Breast epithelium (tissue), 3 donors: ENCODE measurements around the gene CENPH.

ENCODE experiments used
- CTCF ChIP-seq, 3 donors: fragments of 450-650 bp; IDR thresholded peaks; one replicate each; pipeline ENCODE4 v1.5.1; 2016 to 2017; ENCODE audit warnings: antibody characterized with exemption in 3 of 3, mild to moderate bottlenecking in 3 of 3, moderate library complexity in 3 of 3
- POLR2A ChIP-seq: fragments of 450-650 bp; IDR thresholded peaks from one replicate; pipeline ENCODE4 v1.6.1; 2016; ENCODE audit warnings: antibody characterized with exemption, mild to moderate bottlenecking, moderate library complexity
- POLR2AphosphoS5 ChIP-seq, 3 donors: sonication (generic); formaldehyde crosslinking; IDR thresholded peaks; one replicate each; pipeline ENCODE4 v1.6.1; 2017; ENCODE audit warnings: antibody characterized with exemption in 3 of 3

GRCh38 chr5:69250593-69250992 lies 61.2 kb downstream of the CENPH start:
- TF ChIP-seq CTCF (IDR thresholded peaks at IDR 0.05): no peak
- no peak for TF ChIP-seq POLR2A
- TF ChIP-seq POLR2AphosphoS5 (IDR thresholded peaks at IDR 0.05): no peak
